NCI-H226 (cell line): ENCODE data around the gene LRFN4.

Source experiments
- DNase-seq: peaks from one replicate; pipeline ENCODE4 v3.0.0-alpha.2; 2015

LRFN4 gene

DNA sequence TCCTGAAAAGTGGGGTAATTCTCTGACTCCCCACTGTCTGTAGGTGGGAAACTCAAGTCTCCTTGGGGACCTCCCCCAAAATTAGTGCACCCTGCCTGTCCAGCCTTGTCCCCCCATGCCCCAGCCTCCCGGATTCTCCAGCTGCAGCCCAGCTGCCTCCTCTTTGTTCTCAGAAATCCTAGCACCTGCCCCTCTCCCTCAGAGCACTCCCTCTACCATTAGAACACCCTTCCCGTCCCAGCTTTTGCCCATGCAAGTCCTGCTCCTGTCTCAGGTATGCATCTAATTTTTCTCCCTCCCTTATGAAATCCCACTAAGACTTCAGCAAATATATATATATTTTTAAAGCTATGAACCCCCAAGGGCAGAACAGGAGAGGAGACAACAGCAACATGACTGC lies 37.3 kb downstream of the LRFN4 start:
- DNase-seq = no peak

DNA sequence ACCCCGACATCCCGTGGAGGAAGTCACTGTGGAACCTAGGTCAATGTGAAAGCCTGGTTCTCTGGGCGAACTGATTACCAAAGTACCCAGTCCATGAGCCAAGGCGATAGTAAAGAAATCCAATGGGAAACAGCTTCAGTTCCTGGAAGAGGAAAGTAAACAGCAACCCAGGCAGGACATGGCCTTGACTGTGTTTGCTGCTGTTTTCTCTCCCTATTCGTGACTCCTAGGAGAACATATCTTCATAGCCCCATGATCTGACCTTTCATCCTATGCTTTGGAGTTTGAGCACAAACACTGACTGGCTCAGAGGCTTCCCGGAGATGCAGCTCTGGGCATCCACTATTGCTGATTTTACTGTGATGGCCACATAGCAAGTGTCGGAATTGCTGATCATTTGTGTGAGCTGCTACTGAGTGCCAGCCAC lies 45.1 kb downstream of the LRFN4 start:
- no peak for DNase-seq

GRCh38 chr11:66902486-66903177 lies 45.8 kb downstream of the LRFN4 start:
- no peak for DNase-seq

- DNase-seq = peak; percentile 14
These were observed 47.2 kb downstream of the LRFN4 start for GRCh38 chr11:66904055-66904454.

- DNase-seq = no peak
These were observed 47.7 kb downstream of the LRFN4 start for GRCh38 chr11:66904561-66904960.

DNA sequence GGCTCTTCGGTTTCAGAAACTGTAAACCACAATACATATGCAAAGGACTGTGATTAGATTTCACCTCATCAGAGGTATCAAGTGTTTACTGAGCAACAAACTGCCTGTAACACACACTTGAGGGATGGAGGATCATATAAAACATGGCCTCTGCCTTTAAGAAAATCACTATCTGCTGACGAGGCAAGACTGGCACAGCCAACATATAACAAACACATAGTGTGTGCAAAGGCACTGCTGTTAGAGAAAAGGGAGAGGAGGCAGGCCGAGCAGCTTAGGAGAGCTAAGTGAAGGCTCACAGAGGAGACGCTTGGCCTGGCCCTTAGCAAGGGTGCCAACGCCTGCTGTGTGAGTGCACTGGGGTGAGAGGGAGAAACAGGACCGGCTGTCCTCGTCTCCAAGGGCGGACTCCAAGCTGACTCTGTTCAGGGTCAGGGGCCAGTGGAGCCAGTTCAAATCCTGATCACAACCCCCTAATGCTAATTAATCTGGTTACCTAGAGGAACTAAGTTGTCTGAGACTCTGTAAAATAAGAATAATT lies 48.2 kb downstream of the LRFN4 start:
- DNase-seq = no peak

- DNase-seq = no peak
These were observed 48.8 kb downstream of the LRFN4 start for GRCh38 chr11:66905631-66906030.

GRCh38 chr11:66906061-66906733 lies 49.3 kb downstream of the LRFN4 start:
- no peak for DNase-seq

DNA sequence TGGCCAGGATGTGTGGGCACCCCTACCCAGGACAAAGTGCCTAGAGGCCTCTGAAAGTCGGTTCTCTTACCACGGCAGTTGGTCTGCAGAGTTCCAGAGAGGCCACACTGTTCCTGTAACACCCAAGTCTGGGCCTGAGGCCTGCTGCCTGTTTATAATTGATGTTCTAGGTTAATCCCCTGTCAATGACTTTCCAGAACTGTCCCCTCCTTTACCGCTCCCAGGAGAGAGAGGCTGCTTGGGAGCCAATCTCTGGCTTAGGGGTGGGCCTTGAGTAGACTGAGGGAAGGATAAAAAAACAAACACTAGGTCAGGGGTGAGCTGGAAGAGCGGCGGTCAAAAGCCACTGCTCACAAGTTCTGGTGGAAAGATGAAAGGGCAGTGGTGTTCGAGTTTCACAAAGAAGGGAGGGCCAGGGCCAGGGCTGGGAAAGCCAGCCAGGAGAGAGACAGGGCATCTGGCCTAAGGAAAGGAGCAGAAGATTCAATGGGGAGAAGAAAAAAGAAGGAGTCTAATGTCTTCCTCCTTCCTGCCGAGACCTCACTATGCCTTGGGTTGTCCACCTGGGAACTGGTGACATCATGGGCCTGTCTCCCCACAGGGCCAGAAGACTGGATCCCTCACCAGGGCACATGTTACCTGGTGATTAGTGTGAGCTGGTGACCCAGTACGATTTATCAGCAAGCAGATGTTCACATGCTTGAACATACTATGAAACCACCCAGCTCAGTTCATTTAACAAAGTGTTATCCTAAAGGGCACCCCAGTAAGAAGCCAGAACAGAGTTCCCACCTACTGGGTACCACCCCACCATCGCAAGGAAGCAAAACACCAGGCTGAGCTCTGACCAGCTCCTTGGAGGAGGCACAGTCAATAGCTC lies 51.1 kb downstream of the LRFN4 start:
- DNase-seq = no peak

GRCh38 chr11:66909181-66909580 lies 52.3 kb downstream of the LRFN4 start:
- DNase-seq = no peak

DNA sequence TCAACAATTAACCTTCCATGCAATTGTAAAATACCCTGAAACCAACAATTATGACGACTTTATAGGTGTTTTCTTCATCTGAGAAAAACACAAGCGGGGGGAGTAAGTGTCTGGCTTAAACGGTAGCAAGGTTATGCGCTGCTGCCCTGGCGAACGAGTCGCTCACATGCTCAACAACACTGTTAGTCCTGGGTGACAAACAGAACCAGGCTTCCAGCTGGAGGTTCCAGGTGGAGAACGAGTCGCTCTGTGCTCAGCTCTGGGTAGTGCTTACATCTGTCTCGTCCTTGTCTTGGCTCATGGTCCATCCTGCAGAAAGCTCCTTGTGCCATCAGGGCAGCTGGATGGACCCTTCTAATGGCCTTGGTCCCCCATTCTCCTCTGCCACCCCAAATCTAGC lies 53.2 kb downstream of the LRFN4 start:
- no peak for DNase-seq
